HG03045 (cell line): ENCODE measurements around the gene IFNL3.

ENCODE experiments used
- ATAC-seq: cut with Tn5 transposase; IDR thresholded peaks from one replicate; pipeline ENCODE4 v1.9.1; 2021; ENCODE audit warnings: mild to moderate bottlenecking, moderate library complexity; ENCODE audit not compliant: unreplicated experiment

IFNL3 gene

GRCh38 chr19:39194832-39195542, 49.8 kb downstream of the IFNL3 start:
- no peak for ATAC-seq

GRCh38 chr19:39193803-39194202, 51.0 kb downstream of the IFNL3 start:
- ATAC-seq = no peak
